Right lung (tissue), 5 donors: ENCODE data around the gene SCN5A. TPM values are rescaled to one million over a fixed set of nuclear protein-coding genes. Genes with fewer than 3 reads are reported as not detected.

Experiments used
- DNase-seq, 2 donors: peaks; one replicate each; pipeline ENCODE4 v3.0.0-alpha.2; 2013
- polyA plus RNA-seq, 5 donors: library from polyadenylated mRNA; unstranded; fragments of 120-200 nt; gene quantifications; one replicate each; pipeline versions ENCODE4 v1.2.1 to v1.2.3, GENCODE V29; 2013; ENCODE audit warnings: inconsistent platforms in 1 of 5, low replicate concordance in 1 of 5; ENCODE audit not compliant: insufficient read length in 5 of 5, insufficient read depth in 1 of 5

Gene SCN5A
- polyA plus RNA-seq, 5 donors, result 0.52 to 1.0 (median 0.77) TPM

DNA sequence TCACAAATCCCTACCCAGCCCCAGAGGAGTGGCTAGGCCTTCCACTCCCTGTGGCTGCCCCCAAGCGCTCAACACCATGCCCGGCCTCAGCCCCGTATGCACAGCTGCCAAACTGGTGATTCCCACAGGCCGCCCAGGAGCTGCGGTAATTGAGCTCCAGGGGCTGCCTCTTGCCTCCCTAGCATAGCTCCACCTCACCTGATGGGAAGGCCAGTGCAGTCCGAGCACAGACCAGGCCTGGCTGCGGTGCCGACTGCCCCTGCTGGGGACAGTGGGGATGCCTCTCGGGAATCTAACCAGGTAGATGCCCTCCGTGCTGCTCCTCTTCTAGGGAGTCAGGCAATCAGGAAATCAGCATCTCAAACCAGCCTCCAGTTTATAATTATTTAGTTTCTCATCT lies 25.9 kb downstream of the SCN5A start:
- DNase-seq, result no peak

DNA sequence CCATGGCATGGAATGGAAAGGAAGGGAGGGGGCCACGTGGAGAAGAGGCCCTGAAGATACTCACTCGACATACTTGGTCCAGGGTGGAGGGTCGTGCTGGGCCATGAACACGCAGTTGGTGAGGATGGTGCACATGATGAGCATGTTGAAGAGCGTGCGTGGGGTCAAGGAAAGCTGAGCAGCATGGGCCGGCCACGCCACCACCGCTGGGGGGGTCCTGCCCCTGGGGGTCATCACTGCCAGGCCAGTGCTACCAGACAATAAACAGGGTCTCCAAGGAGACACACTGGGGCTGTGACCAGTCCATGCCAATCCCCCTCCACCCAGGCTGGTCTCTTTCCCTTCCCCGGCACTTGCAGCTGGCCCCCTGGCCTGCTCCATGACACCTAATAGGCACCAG lies 27.2 kb downstream of the SCN5A start:
- no peak for DNase-seq

DNA sequence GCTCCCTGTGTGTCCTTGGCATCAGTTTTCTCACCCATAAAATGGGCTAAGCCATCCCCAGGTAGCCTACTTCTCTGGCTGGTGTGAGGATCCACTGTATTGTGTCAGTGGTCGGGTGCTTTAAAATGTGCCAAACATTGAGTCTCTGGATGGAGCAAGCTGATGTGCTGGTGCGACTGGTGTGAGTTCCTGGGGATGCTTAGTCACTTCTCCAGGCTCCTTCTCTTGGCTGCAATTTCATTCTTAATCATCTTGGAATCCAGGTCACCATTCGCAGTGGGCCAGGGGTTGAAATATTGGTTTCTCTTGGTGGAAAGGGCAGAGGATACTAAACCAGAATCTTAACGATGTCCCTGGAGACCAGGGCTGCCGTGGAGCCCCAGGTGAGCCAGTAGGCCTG lies 29.3 kb downstream of the SCN5A start:
- no peak for DNase-seq

DNA sequence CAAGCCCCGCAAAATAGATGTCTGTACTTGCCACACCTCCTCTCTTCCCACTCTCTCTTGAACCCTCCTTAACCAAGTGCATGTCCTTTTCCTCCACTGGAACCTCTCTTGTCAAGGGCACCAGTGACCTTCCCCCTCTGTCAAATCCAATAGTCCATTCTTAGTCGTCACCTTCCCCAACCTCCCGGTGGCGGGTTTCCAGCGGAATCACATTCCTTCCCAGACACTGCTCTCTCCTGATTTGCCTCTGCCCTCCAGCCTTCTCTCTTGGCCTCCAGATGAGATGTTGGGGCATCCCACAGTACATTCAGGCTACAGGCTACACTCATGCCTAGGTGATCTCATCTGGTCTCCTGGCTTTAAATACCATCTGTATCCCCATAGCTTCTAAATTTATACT lies 31.1 kb downstream of the SCN5A start:
- DNase-seq, result no peak

DNA sequence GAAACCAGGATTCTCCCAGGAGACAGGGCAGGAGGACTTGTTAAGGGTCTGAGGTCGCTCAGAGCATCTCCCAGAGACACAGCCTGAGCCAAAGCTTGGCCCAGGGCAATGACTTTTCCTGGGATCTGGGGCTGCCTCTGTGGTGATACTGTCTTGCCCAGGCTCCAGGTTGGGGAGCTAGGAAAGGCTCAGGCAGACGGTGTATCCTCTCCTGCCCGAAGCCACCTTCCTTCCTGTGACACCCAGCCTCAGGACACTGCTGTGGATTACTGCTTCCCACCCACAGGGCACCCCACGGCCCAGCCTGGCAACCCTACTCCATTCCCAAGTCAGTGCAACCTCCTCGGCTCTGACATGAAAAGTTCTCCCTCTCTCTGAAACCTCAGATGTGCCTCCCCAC lies 31.9 kb downstream of the SCN5A start:
- no peak for DNase-seq

DNA sequence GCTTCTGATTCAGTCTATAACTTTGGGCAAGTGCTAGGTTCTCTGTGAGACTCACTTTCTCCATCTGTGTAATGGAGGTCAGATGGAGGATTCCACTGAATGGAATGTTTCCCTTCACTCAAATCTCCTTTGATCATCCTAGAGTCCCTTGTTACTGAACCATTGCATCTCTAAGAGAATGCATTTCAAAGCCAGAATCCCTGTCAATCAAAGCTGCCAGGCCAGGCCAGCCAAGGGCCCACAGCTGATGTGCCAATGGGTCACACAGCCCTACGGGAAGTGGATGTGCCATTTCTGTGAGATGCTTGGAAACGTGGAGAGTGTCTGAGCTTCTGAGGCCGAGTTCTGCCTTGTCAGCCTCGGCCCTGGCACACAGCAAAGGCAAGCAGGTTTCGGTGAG lies 32.4 kb downstream of the SCN5A start:
- DNase-seq, result no peak

DNA sequence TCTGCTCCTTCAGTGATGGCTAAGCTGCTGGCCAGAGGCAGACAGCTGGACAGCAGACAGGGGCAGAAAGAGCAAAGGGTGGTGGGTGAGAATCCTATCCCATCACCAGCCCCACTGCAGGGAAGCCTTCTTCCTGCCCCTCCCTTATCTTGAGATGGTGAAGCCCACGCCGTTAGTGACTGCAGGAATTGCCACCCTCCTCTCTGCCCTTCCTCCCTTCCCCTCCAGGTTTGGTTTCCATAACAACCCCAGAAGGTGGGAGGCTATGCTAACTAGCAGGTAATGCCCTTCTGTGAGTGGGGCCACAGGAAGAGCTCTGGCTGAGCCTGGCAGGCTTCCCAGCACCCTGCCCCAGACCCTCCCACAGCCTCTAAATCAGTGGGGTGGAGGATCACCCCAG lies 32.8 kb downstream of the SCN5A start:
- no peak for DNase-seq

DNA sequence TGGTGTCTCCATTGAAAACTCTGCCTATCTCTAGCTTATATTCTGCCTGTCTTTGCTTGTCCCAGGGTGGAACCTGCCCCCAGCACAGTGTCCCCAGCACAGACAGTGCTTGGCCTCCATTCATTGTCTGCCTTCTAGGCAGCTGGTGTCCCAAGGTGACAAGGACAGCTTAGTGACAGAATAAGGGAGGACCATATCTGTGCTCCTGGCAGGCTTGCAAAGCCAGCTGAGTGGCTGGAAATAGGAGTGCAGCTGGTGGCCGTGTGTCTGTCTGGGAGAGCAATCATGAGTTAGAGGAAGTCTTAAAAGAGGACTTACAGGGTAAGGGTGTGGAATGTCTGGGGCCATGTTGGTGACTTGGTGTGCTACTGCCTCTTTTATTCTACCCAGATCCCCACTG lies 33.4 kb downstream of the SCN5A start:
- DNase-seq, result no peak

DNA sequence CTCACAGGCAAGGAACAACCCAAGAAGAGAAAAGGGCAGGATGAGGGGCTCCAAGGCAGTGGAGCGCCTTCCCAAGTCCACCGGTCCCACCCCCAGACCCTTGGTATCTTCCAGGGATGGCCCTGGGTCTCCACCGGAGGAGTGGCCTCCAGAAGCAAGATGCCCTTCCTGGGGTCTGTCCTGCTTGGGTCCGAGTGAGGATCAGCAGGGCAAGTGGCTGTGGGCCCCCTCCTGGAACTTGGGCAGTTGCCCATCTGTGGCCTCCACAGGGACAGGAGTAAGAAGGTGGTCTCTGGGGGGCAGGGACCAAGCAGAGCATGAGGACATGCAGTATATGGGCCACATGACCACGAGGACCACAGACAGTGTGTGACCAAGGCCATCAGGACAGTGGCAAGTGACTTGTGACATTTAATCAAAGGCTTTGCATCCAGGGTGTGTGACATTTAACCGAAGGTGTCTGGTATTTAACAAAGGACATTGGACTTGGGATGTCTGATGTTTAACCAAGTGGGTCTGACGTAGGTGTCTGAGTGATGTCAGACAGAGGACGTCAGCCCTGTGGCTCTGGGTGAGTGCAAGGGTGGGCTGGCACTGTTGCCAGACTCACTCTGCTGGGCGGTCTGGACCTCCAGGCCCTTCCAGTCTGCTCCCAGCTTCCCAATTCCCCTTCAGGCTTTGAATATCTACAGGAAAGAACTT lies 34.7 kb downstream of the SCN5A start:
- DNase-seq, result no peak

DNA sequence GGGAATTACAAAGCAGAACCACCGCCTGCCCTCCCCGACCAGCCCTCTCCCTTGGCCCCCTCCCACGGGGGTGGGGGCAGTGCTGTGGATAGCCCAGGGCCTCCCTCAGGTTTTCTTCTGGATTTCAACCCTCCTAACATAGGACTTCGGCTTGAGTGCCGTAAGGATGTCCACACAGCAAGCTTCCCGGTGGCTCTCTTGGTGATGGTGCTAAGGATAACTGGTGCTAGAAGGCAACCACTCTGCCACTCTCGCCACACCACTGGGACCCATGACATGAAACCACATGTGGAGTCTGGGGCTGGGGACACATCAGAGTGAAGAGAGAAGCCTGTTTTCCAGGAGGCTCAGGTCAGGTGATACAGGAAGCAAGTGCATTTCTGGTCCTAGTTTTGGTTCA lies 35.4 kb downstream of the SCN5A start:
- DNase-seq, result no peak

DNA sequence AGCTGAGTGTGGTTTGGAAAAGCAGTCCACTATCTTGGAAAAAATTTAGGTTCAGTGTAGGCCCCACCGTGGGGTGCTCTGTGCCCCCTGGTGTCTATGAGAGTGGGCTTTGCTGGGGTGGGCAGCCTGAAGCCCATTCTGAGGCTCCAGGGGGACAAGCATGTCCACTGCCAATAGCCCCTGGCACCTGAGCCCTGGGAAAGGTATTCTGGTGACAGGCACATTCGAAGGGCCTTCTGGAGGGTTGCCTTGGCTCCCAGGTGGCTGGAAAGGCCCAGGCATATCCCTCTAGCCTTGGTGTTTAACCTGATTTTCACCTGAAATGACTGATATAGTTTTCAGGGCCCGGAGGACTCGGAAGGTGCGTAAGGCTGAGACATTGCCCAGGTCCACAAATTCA lies 36.1 kb downstream of the SCN5A start:
- no peak for DNase-seq

DNA sequence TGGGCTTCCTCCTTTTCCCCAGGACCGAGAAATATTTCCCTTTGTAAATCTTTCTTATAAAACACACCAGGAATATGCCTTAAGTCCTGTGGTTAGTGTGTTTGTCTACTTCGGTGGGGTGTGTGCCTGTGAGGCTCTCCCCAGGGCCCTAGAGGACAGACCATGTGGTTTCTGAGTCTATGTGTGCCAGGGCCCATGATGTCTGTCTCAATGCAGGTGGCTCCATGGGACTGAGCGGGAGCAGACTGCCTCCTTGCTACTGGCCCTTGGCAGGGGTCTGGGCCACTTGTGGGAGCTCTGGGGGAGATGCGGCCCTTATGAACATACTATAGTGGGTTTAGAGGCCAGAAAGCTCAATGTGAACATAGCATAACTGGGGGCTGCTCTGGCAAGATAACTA lies 37.6 kb downstream of the SCN5A start:
- no peak for DNase-seq

DNA sequence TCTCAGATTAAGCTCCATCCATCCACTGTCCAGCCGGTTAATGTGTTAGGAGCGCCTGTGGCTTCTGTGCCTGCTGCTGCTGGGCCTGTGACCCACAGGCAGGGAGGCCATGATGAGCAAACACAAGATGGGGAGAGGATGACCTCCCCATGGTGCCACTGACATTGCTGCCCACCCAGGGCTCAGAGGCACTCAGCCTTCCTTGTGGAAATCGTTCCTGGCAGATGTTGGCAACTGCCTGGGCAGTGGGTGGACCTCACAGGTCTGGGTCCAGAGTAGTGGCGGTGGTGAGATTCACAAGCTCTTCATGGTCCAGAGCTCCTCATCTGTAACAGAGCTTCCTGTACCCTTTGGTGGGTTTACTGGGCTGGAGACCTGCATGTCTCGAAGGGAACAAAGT lies 38.6 kb downstream of the SCN5A start:
- DNase-seq, result no peak

DNA sequence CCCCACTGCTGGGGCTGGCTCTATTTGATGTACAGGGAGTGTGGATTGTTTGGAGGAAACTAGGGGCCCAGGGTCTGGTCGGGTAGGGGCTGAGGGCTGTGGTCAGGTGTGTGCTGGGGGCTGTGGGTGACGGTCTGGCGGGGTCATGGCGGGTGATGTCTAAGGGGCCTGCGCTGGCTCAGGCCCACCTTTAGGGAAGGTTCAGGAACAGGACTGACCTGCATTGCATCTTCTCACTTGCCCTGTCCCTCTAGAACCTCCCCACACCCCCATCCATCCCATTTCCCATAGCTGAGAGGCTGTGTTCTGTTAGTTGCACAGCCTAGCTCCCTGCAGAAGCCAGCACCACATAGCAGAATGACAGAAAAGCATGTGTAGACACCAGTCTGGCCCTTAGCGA lies 39.1 kb downstream of the SCN5A start:
- DNase-seq, result no peak

DNA sequence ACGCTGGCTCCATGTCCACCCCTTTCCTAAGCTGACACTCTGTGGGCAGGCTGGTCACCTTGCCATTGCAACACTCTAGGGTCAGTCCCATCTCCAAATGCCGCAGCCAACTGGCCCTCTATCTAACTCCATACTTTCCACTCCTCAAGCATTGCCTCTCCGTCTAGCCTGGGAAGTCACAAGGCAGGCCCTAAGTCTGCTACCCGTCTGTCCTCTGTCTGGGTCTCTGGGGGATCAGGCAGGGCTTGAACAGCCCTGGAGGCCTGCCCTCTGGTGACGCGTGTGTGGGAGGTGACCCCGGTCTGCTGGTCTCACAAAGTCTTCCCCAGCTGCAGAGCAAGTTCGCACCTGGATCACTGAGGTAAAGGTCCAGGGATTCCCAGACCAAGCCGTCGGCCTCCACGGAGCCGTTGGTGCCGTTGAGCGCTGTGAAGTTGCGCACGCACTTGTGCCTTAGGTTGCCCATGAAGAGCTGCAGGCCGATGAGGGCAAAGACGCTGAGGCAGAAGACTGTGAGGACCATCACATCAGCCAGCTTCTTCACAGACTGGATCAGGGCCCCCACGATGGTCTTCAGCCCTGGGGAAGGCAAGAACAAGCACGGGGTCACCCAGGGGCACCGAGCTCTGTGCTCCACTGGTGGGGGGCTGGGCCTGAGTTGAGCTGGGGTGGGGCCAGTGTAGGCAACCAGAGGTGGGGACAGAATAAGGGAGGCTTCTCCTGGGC lies 39.9 kb downstream of the SCN5A start:
- DNase-seq, result no peak

DNA sequence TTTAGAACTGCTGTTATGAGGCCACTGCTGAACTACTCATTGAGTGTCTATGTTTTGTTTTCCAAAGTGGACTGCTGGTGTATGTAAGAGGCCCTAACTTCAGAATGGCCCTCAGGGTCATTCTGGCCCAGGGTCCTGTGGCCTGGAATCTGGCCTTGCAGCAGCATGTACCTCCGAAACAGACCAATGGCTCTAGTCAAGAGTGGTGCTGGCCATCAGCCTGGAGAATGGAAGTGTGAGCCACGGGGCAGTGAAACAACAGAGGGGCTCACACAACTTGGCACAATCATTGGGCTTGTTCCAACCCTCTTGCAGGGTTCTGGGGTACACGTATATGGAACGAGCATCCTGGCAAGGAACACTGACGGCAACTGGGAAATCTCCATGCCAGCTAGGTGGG lies 40.5 kb downstream of the SCN5A start:
- no peak for DNase-seq

DNA sequence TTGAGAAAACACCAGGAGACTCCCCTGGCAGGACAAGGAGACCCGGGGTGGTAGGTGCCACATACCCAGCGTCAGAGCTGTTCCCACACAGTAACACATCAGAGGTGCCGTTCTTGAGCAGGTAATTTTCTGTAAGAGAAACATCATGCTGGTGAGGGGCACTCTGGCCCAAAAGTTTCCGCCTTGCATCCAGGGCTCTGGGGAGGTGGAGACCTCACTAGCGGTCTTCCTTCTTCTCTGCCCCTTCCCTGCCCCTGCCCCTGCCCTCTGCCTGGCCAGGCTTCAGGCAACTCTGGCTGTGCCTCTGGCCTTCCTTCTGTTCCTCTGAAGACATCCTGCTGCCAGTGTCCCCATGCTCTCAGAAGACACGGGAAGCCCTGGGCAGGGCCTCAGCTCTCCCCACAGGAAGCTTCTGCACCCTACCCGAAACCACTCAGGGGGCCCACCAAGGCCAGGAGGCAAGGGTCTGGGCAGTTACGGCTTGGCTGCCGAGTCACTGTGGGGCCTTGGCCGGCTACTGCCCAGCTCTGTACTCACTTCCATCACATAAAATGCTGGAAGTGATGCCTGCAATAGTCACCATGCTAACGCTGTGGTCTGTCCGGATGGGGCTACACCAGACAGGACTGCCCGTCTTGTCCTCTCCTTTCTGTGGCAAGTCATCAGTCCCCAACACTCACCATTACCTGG lies 41.3 kb downstream of the SCN5A start:
- no peak for DNase-seq

DNA sequence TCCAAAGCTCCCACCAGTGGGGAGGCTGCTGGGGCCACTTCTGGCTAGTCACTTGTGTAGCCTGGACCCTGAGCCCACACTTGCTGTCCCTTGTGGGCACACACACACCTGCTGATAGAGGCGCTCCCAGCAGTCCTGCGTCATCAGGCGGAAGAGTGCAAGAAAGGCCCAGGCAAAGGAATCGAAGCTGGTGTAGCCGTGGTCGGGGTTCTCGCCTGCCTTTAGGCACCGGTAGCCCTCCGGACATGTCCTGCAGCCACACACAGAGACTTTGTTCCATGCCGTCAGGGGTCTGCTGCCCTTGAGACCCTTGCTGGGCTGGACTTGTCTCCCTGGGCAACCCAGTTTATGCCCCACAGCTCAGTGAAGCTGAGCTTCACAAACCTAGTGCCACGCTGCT lies 42.9 kb downstream of the SCN5A start:
- no peak for DNase-seq

DNA sequence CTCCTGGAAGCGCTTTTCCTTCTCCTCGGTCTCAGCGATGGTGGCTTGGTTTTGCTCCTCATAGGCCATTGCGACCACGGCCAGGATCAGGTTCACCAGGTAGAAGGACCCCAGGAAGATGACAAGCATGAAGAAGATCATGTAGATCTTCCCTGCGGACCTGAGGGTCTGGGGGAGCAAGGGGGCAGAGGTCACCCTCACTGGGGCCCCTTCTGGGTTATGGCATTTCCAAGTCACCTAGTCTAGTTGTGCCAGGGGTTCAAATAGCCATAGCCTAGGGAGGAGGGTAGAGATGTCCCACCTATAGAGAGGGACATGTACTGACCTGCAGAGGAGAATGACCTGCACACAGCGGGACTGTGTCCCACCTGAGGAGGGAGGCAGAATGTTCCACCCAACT lies 43.5 kb downstream of the SCN5A start:
- no peak for DNase-seq

DNA sequence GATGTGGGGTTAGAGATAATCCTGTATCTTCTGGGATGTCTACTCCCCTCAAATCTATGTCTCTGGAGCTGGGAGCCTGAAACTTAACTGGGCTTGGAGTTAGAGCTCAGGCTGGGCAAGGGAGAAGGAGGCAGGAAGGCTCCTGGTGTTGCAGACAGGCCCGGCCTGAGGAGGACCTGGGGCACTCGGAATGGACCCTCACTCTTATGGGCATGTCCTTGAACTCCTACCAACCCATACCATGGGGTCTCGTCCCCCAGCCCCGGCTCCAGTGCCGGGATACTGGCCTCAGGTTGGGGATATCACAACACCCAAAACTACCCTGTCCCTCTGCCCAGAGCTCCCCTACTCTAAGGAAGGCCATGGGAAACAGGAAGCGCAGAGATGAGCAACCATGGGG lies 45.2 kb downstream of the SCN5A start:
- DNase-seq, result no peak

DNA sequence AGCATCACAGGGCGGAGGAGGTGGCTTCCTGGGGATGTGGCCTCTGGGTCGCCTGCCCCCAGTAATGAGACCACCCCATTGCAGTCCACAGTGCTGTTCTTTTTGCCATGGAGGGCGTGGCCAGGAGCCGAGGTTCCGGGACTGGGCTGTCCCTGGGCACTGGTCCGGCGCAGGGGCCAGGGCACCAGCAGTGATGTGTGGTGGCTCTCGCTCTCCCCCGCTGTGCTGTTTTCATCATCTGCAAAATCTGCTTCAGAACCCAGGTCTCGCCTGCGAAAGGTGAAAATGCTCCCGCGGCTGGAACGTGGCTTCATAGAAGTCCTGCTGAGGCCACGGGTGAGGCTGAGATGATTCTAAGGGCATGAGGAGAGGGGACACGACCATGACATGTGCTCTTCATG lies 45.8 kb downstream of the SCN5A start:
- no peak for DNase-seq

DNA sequence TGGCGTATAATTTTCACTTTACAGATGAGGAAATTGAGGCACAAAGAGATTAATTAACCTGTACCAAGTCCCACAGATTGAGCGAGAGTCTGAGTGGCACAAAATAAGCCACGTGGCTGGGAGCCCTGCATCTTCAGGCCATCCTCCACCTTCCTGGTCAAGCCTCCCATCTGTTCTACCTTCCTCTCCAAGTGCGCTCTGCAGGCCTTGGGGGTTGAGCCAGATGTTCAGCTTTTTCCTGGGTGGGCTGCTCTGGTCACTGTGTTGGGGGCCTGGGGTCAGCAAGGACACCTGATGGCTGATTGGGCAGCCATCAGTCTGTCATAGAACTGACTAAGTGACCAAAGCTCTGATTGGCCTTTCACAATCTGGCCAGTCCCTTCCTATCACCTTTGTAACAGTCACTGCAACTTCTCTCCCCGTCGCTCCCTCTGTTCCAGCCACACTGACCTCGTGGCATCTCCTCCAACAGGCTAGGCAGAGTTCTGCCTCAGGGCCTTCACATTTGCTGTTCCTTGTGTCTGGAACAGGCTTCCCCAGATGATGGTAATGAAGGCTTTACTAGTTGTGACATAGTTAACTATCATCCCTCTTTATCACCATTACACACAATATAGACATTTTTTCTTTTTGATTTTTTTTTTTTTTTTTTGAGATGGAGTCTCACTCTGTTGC lies 46.8 kb downstream of the SCN5A start:
- DNase-seq, result no peak
